Inflammatory macrophage (primary cell): ENCODE measurements around the gene ZNF791.
"Not testable (repeated sequence)": the region's sequence is repeated elsewhere in the genome, so short reads cannot be mapped to it uniquely, and the experiment has no call there.

Experiments
- DNase-seq, 2 donors: peaks; one replicate each; pipeline ENCODE4 v3.0.0-alpha.2; 2020 to 2022

ZNF791 gene

GRCh38 chr19:12636631-12637030 lies 25.9 kb downstream of the ZNF791 start:
- DNase-seq, result no peak

- DNase-seq, result no peak
Observed at GRCh38 chr19:12638611-12639182, 28.0 kb downstream of the ZNF791 start.

GRCh38 chr19:12639901-12640613 lies 29.3 kb downstream of the ZNF791 start:
- peak; percentile 83 to 87 for DNase-seq

- DNase-seq, result no peak
Observed at GRCh38 chr19:12641456-12641855, 30.7 kb downstream of the ZNF791 start.

GRCh38 chr19:12642506-12642905 lies 31.8 kb downstream of the ZNF791 start:
- DNase-seq, result no peak

GRCh38 chr19:12643716-12644115 lies 33.0 kb downstream of the ZNF791 start:
- DNase-seq, result not testable (repeated sequence)

- DNase-seq, result no peak
Observed at GRCh38 chr19:12646551-12646950, 35.8 kb downstream of the ZNF791 start.

GRCh38 chr19:12647047-12647446 lies 36.3 kb downstream of the ZNF791 start:
- DNase-seq, result no peak

GRCh38 chr19:12647490-12648071 lies 36.9 kb downstream of the ZNF791 start:
- peak; percentile 39 to 58 for DNase-seq

GRCh38 chr19:12648088-12648487 lies 37.4 kb downstream of the ZNF791 start:
- DNase-seq, result no peak

GRCh38 chr19:12649941-12650340 lies 39.2 kb downstream of the ZNF791 start:
- no peak for DNase-seq

GRCh38 chr19:12652219-12652618 lies 41.5 kb downstream of the ZNF791 start:
- DNase-seq, result no peak

GRCh38 chr19:12655546-12655945 lies 44.8 kb downstream of the ZNF791 start:
- no peak for DNase-seq

GRCh38 chr19:12656899-12657571 lies 46.3 kb downstream of the ZNF791 start:
- DNase-seq, result no peak

GRCh38 chr19:12657966-12658365 lies 47.2 kb downstream of the ZNF791 start:
- no peak for DNase-seq

- no peak for DNase-seq
Observed at GRCh38 chr19:12660980-12661379, 50.3 kb downstream of the ZNF791 start.

- peak in 1 of 2 donors; percentile 13 for DNase-seq
Observed at GRCh38 chr19:12664406-12665280, 53.9 kb downstream of the ZNF791 start.

GRCh38 chr19:12665281-12665573 lies 54.5 kb downstream of the ZNF791 start:
- peak; percentile 95 to 98 for DNase-seq

GRCh38 chr19:12665671-12666264 lies 55.0 kb downstream of the ZNF791 start:
- DNase-seq, result peak; percentile 11 to 60

- DNase-seq, result peak; percentile 88 to 93
Observed at GRCh38 chr19:12666265-12667048, 55.7 kb downstream of the ZNF791 start, which contains the start of the genes MAN2B1 and WDR83. TSS of gene MAN2B1 (minus strand) at chr19:12666742. CDS start at chr19:12666701, 41 bp downstream. TSS of gene WDR83 (plus strand) at chr19:12666807. CDS start at chr19:12669791, 2,984 bp downstream.

- DNase-seq, result peak; percentile 32 to 66
Observed at GRCh38 chr19:12667731-12668302, 57.1 kb downstream of the ZNF791 start.
